GM11168 (cell line): Measurements from ENCODE around the gene EML2.

ENCODE experiments used
- in situ Hi-C: fragments of 300-500 bp; cut with MboI; formaldehyde crosslinking; loops from one replicate; pipeline ENCODE4 v1.12.0; 2022; ENCODE audit warnings: low sequenced_read_pairs; ENCODE audit not compliant: unreplicated experiment

EML2 gene

GRCh38 chr19:45591004-45591637 lies 48.1 kb downstream of the EML2 start:
- in situ Hi-C loops = no loop called here

GRCh38 chr19:45590300-45591003 lies 48.7 kb downstream of the EML2 start:
- in situ Hi-C loops = no loop called here

GRCh38 chr19:45589768-45590167 lies 49.4 kb downstream of the EML2 start:
- in situ Hi-C loops = no loop called here

- in situ Hi-C loops = no loop called here
These were observed 51.3 kb downstream of the EML2 start for GRCh38 chr19:45587873-45588272.

GRCh38 chr19:45585158-45585577 lies 54.0 kb downstream of the EML2 start:
- in situ Hi-C loops = no loop called here

- in situ Hi-C loops = no loop called here
These were observed 54.7 kb downstream of the EML2 start, which contains the start of gene OPA3 for GRCh38 chr19:45584332-45585157. TSS of gene OPA3 (minus strand) at chr19:45584802. CDS start at chr19:45584764, 38 bp downstream.

GRCh38 chr19:45581576-45581975 lies 57.6 kb downstream of the EML2 start:
- in situ Hi-C loops = no loop called here

- in situ Hi-C loops = no loop called here
These were observed 60.3 kb downstream of the EML2 start for GRCh38 chr19:45578861-45579260.

GRCh38 chr19:45577111-45577905 lies 61.9 kb downstream of the EML2 start:
- in situ Hi-C loops = no loop called here

- in situ Hi-C loops = no loop called here
These were observed 62.5 kb downstream of the EML2 start for GRCh38 chr19:45576682-45577081.

GRCh38 chr19:45575216-45575615 lies 64.0 kb downstream of the EML2 start:
- in situ Hi-C loops = no loop called here

GRCh38 chr19:45574526-45574925 lies 64.7 kb downstream of the EML2 start:
- in situ Hi-C loops = no loop called here

- in situ Hi-C loops = no loop called here
These were observed 67.6 kb downstream of the EML2 start for GRCh38 chr19:45571457-45572220.

GRCh38 chr19:45569619-45570421 lies 69.4 kb downstream of the EML2 start:
- in situ Hi-C loops = no loop called here

- in situ Hi-C loops = no loop called here
These were observed 70.5 kb downstream of the EML2 start for GRCh38 chr19:45568732-45569131.

GRCh38 chr19:45567609-45568008 lies 71.6 kb downstream of the EML2 start:
- in situ Hi-C loops = no loop called here

GRCh38 chr19:45564131-45564780 lies 74.9 kb downstream of the EML2 start:
- in situ Hi-C loops = no loop called here

- in situ Hi-C loops = no loop called here
These were observed 78.5 kb downstream of the EML2 start for GRCh38 chr19:45560686-45561085.
